ENCODE measurements around the gene NOX3.

DNA sequence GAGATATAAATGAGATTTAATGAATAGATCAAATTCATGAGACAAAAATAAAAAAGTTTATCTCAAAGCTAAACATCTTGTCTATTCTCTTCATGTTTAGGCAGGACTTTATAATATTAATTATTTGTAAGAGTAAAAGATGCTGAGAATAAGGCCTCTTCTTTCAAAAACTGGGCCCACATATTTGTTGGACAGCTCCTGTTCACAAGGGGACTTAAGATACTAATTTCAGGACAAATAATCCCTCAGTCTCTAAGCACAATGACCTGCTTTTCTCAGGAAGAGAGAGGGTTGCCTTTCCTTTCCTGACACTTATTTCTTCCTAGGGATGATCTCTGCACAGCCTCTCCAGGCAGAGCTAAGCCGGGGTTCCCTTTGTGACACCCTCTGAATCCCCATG lies 43.3 kb downstream of the NOX3 start:
- TF ChIP-seq, protein P1, sequence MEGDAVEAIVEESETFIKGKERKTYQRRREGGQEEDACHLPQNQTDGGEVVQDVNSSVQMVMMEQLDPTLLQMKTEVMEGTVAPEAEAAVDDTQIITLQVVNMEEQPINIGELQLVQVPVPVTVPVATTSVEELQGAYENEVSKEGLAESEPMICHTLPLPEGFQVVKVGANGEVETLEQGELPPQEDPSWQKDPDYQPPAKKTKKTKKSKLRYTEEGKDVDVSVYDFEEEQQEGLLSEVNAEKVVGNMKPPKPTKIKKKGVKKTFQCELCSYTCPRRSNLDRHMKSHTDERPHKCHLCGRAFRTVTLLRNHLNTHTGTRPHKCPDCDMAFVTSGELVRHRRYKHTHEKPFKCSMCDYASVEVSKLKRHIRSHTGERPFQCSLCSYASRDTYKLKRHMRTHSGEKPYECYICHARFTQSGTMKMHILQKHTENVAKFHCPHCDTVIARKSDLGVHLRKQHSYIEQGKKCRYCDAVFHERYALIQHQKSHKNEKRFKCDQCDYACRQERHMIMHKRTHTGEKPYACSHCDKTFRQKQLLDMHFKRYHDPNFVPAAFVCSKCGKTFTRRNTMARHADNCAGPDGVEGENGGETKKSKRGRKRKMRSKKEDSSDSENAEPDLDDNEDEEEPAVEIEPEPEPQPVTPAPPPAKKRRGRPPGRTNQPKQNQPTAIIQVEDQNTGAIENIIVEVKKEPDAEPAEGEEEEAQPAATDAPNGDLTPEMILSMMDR (IDR thresholded peaks at IDR 0.05; ENCODE audit: poor library complexity): no peak
- no peak for TF ChIP-seq EZH2 (IDR thresholded peaks at IDR 0.05; ENCODE audit: borderline replicate concordance)
- no peak for TF ChIP-seq EZH2phosphoT487 (IDR thresholded peaks at IDR 0.05; ENCODE audit: low read depth, severe bottlenecking, unreplicated experiment)
